ENCODE data around the gene SMIM24. TPM values are rescaled to one million over a fixed set of nuclear protein-coding genes. Genes with fewer than 3 reads are reported as not detected.

The SMIM24 gene
- total RNA-seq, 2 experiments from 2014 or later: not detected

GRCh38 chr19:3479834-3480215 lies 500 bp downstream of the SMIM24 start:
- no peak for TF ChIP-seq CTCF (IDR thresholded peaks at IDR 0.05)
- Mint-ChIP-seq H3K9me3 (no peaks in the 10 kb centered on the region), H3K27me3 (peaks cover 4% of the 10 kb centered on the region), H3K27ac (no peak overlapping the region), H3K4me1 (ENCODE audit: low read depth) (peaks cover 17% of the 10 kb centered on the region), H3K4me3 (no peak overlapping the region), H3K36me3 (ENCODE audit: low read depth) (no peaks in the 10 kb centered on the region)
- DNase-seq (peak in 7 of 14 experiments; percentile 5 to 73 (median 31)), ATAC-seq (ENCODE audit: poor library complexity) (peak; percentile 71)
- ChIA-PET POLR2A (interaction anchor here (1.0 to 1.3 kb wide), 2 partner anchors 175 to 283 kb away, joined by 3 to 4 read pairs; no protein-coding TSS in a partner anchor), CTCF (interaction anchor here (1.2 kb wide), 1 partner anchor 153 kb away, joined by 4 read pairs; no protein-coding TSS in a partner anchor)
- no peaks in the 10 kb centered on the region for H3K36me3 ChIP-seq (ENCODE audit: insufficient read depth, low read length)
- H3K4me3 ChIP-seq (ENCODE audit: low read length): no peak overlapping the region
- no peaks in the 10 kb centered on the region for H3K9me3 ChIP-seq (ENCODE audit: control insufficient read depth in 1 of 2, insufficient read depth in 1 of 2, low read length in 2 of 2)
- intact Hi-C loops (cut with DNase I, micrococcal nuclease): no loop called here
- no peak overlapping the region for H3K27ac ChIP-seq (ENCODE audit: low read depth in 1 of 2, low read length in 2 of 2)
- H3K4me1 ChIP-seq (ENCODE audit: insufficient read depth, low read length): peaks cover 17% of the 10 kb centered on the region
- H3K27me3 ChIP-seq (ENCODE audit: control insufficient read depth in 1 of 2, insufficient read depth in 2 of 2, low read length in 2 of 2): no peaks in the 10 kb centered on the region

- Mint-ChIP-seq H3K4me1 (ENCODE audit: low read depth) (peaks cover 17% of the 10 kb centered on the region), H3K27ac (no peak overlapping the region), H3K36me3 (ENCODE audit: low read depth) (no peaks in the 10 kb centered on the region), H3K9me3 (no peaks in the 10 kb centered on the region), H3K27me3 (peaks cover 4% of the 10 kb centered on the region), H3K4me3 (no peak overlapping the region)
- CTCF ChIA-PET: interaction anchor here (1.0 to 1.2 kb wide), 2 partner anchors 152 to 174 kb away, joined by 3 to 4 read pairs; no protein-coding TSS in a partner anchor
- ATAC-seq (ENCODE audit: poor library complexity): peak; percentile 74
- no peaks in the 10 kb centered on the region for H3K36me3 ChIP-seq (ENCODE audit: insufficient read depth, low read length)
- POLR2A ChIA-PET: interaction anchor here (0.7 to 1.3 kb wide), 3 partner anchors 75 to 284 kb away, joined by 3 to 4 read pairs (median 3); no protein-coding TSS in a partner anchor
- peaks cover 17% of the 10 kb centered on the region for H3K4me1 ChIP-seq (ENCODE audit: insufficient read depth, low read length)
- TF ChIP-seq CTCF (IDR thresholded peaks at IDR 0.05): no peak
- H3K27me3 ChIP-seq (ENCODE audit: control insufficient read depth in 1 of 2, insufficient read depth in 2 of 2, low read length in 2 of 2): no peaks in the 10 kb centered on the region
- H3K27ac ChIP-seq (ENCODE audit: low read depth in 1 of 2, low read length in 2 of 2): no peak overlapping the region
- intact Hi-C loops (cut with DNase I, micrococcal nuclease): no loop called here
- DNase-seq: peak in 10 of 14 experiments; percentile 22 to 83 (median 44)
- H3K9me3 ChIP-seq (ENCODE audit: control insufficient read depth in 1 of 2, insufficient read depth in 1 of 2, low read length in 2 of 2): no peaks in the 10 kb centered on the region
- H3K4me3 ChIP-seq (ENCODE audit: low read length): no peak overlapping the region
These were observed 1.0 kb downstream of the SMIM24 start for GRCh38 chr19:3479177-3479833.

- ChIA-PET CTCF (interaction anchor here (1.0 to 1.2 kb wide), 2 partner anchors 151 to 174 kb away, joined by 3 to 4 read pairs; no protein-coding TSS in a partner anchor), POLR2A (interaction anchor here (0.6 to 1.3 kb wide), 4 partner anchors 76 to 285 kb away, joined by 3 to 4 read pairs (median 3); no protein-coding TSS in a partner anchor)
- Mint-ChIP-seq H3K36me3 (ENCODE audit: low read depth) (no peaks in the 10 kb centered on the region), H3K27me3 (peaks cover 4% of the 10 kb centered on the region), H3K27ac (no peak overlapping the region), H3K9me3 (no peaks in the 10 kb centered on the region), H3K4me1 (ENCODE audit: low read depth) (peaks cover 17% of the 10 kb centered on the region), H3K4me3 (peak overlapping the region; percentile 52)
- H3K27ac ChIP-seq (ENCODE audit: low read depth in 1 of 2, low read length in 2 of 2): no peak overlapping the region
- H3K4me1 ChIP-seq (ENCODE audit: insufficient read depth, low read length): peaks cover 17% of the 10 kb centered on the region
- ATAC-seq (ENCODE audit: poor library complexity) (peak; percentile 9), DNase-seq (peak in 2 of 14 experiments; percentile 20 to 28)
- H3K4me3 ChIP-seq (ENCODE audit: low read length): peak overlapping the region; percentile 20
- no peaks in the 10 kb centered on the region for H3K27me3 ChIP-seq (ENCODE audit: control insufficient read depth in 1 of 2, insufficient read depth in 2 of 2, low read length in 2 of 2)
- H3K36me3 ChIP-seq (ENCODE audit: insufficient read depth, low read length): no peaks in the 10 kb centered on the region
- H3K9me3 ChIP-seq (ENCODE audit: control insufficient read depth in 1 of 2, insufficient read depth in 1 of 2, low read length in 2 of 2): no peaks in the 10 kb centered on the region
- intact Hi-C loops (cut with DNase I, micrococcal nuclease): no loop called here
- TF ChIP-seq CTCF (IDR thresholded peaks at IDR 0.05): no peak
These were observed 1.7 kb downstream of the SMIM24 start for GRCh38 chr19:3478409-3479176.
